SK-N-SH treated with all-trans-retinoic acid at 6 μM for 48 hours (cell line): ENCODE results near the gene EXOC4.

Source experiments
- ATAC-seq: fragments of 200-7000 bp; cut with Tn5 transposase; 3 replicates; pipeline ENCODE4 v1.9.1; 2020; ENCODE audit warnings: mild to moderate bottlenecking, moderate library complexity
- ARNTL ChIP-seq: fragments of 450-650 bp; formaldehyde crosslinking; IDR thresholded peaks from 2 replicates; pipeline ENCODE4 v1.5.0; 2020; ENCODE audit warnings: low read depth, mild to moderate bottlenecking, moderate library complexity, borderline replicate concordance
- BACH2 ChIP-seq: fragments of 250-450 bp; sonication (Bioruptor Pico); IDR thresholded peaks from 2 replicates; pipeline ENCODE4 v1.9.0; 2021; ENCODE audit warnings: mild to moderate bottlenecking, borderline replicate concordance
- CREB5 ChIP-seq: fragments of 250-450 bp; sonication (Bioruptor Pico); IDR thresholded peaks from 2 replicates; pipeline ENCODE4 v1.5.1; 2020; ENCODE audit warnings: low read depth, mild to moderate bottlenecking, moderate library complexity
- CSDC2 ChIP-seq: fragments of 250-450 bp; sonication (Bioruptor Pico); IDR thresholded peaks from 2 replicates; pipeline ENCODE4 v1.5.0; 2020; ENCODE audit warnings: mild to moderate bottlenecking, moderate library complexity
- CSRNP3 ChIP-seq: fragments of 250-450 bp; sonication (Bioruptor Pico); IDR thresholded peaks from 2 replicates; pipeline ENCODE4 v1.5.1; 2021; ENCODE audit warnings: mild to moderate bottlenecking, moderate library complexity
- GLIS3 ChIP-seq: fragments of 250-450 bp; sonication (Bioruptor Pico); IDR thresholded peaks from 2 replicates; pipeline ENCODE4 v1.5.0; 2020; ENCODE audit warnings: mild to moderate bottlenecking, moderate library complexity
- ISL1 ChIP-seq: fragments of 250-450 bp; sonication (Bioruptor Pico); IDR thresholded peaks from 2 replicates; pipeline ENCODE4 v2.1.2; 2022; ENCODE audit warnings: mild to moderate bottlenecking, moderate library complexity
- OSR1 ChIP-seq: fragments of 250-450 bp; sonication (Bioruptor Pico); IDR thresholded peaks from 2 replicates; pipeline ENCODE4 v1.8.0; 2022; ENCODE audit warnings: moderate library complexity, mild to moderate bottlenecking, inconsistent platforms
- PATZ1 ChIP-seq: fragments of 250-450 bp; sonication (Bioruptor Pico); IDR thresholded peaks from 2 replicates; pipeline ENCODE4 v1.8.0; 2020; ENCODE audit warnings: mild to moderate bottlenecking, moderate library complexity, borderline replicate concordance
- PPARA ChIP-seq: fragments of 250-450 bp; sonication (Bioruptor Pico); IDR thresholded peaks from 2 replicates; pipeline ENCODE4 v1.5.0; 2020; ENCODE audit warnings: mild to moderate bottlenecking, borderline replicate concordance
- RARB ChIP-seq: fragments of 250-450 bp; sonication (Bioruptor Pico); IDR thresholded peaks from 2 replicates; pipeline ENCODE4 v1.8.0; 2021; ENCODE audit warnings: mild to moderate bottlenecking, moderate library complexity
- SNAI2 ChIP-seq: fragments of 250-450 bp; sonication (Bioruptor Pico); IDR thresholded peaks from 2 replicates; pipeline ENCODE4 v1.5.0; 2020; ENCODE audit warnings: mild to moderate bottlenecking, moderate library complexity
- TCF4 ChIP-seq: fragments of 250-450 bp; sonication (Bioruptor Pico); IDR thresholded peaks from 2 replicates; pipeline ENCODE4 v1.8.0; 2021; ENCODE audit warnings: mild to moderate bottlenecking, moderate library complexity, borderline replicate concordance
- TOX ChIP-seq: fragments of 250-450 bp; sonication (Bioruptor Pico); IDR thresholded peaks from 2 replicates; pipeline ENCODE4 v1.8.0; 2021; ENCODE audit warnings: mild to moderate bottlenecking, moderate library complexity, borderline replicate concordance
- ZC3H10 ChIP-seq: fragments of 250-450 bp; sonication (Bioruptor Pico); IDR thresholded peaks from 2 replicates; pipeline ENCODE4 v1.5.1; 2021; ENCODE audit warnings: mild to moderate bottlenecking, moderate library complexity
- ZFP3 ChIP-seq: fragments of 250-450 bp; sonication (Bioruptor Pico); IDR thresholded peaks from 2 replicates; pipeline ENCODE4 v1.5.0; 2020; ENCODE audit warnings: mild to moderate bottlenecking, moderate library complexity
- ZFP30 ChIP-seq: fragments of 450-650 bp; formaldehyde crosslinking; IDR thresholded peaks from 2 replicates; pipeline ENCODE4 v1.5.0; 2022; ENCODE audit warnings: mild to moderate bottlenecking, moderate library complexity
- ZNF565 ChIP-seq: fragments of 450-650 bp; formaldehyde crosslinking; conservative IDR thresholded peaks from 2 replicates; pipeline ENCODE4 v1.5.0; 2020; ENCODE audit warnings: low read depth, mild to moderate bottlenecking, moderate library complexity
- ZNF70 ChIP-seq: fragments of 450-650 bp; formaldehyde crosslinking; IDR thresholded peaks from 2 replicates; pipeline ENCODE4 v1.5.0; 2020; ENCODE audit warnings: mild to moderate bottlenecking, moderate library complexity
- ZNF8 ChIP-seq: fragments of 450-650 bp; formaldehyde crosslinking; IDR thresholded peaks from 2 replicates; pipeline ENCODE4 v1.5.0; 2020; ENCODE audit warnings: mild to moderate bottlenecking, moderate library complexity
- TF ChIP-seq, protein P1 (sequence below): fragments of 250-450 bp; sonication (Bioruptor Pico); IDR thresholded peaks from 2 replicates; pipeline ENCODE4 v1.8.0; 2021; ENCODE audit warnings: low read depth, mild to moderate bottlenecking, moderate library complexity, borderline replicate concordance

EXOC4 gene

DNA sequence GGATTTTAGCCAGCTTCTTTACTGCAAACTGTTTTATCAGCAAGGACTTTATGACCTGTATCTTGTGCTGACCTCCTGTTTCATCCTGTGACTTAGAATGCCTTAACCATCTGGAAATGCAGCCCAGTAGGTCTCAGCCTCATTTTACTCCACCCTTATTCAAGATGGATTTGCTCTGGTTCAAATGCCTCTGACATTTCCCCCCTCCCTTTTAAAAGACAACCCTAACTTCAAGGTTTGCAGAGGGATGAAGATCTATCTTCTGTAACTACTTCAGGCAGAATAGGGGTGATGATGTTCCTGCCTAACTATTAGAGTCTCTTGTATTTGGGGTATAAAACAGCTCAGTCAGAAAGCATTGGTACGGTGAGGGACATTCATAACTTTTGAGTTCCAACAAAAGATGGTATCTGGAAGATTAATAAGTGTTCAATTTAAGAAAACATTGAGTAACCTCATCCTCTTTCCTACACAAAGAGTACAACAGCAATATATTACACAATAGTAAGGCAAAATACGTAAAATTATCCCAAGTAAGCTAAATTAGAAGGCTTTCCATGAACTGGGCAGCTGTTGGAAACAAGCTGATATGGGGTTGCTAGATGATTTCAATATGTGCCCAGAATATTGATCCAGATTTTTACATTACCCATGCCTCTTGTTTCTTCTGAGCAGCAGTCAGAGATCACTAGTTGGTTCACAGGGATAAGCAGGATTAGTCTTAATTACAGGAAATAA, 834.3 kb downstream of the EXOC4 start:
- ATAC-seq: no peak
- TF ChIP-seq ZNF70 (no peak), RARB (CRISPR knock-in tag) (no peak), ARNTL (CRISPR knock-in tag) (no peak), ZC3H10 (CRISPR knock-in tag) (no peak), CREB5 (CRISPR knock-in tag) (no peak)

DNA sequence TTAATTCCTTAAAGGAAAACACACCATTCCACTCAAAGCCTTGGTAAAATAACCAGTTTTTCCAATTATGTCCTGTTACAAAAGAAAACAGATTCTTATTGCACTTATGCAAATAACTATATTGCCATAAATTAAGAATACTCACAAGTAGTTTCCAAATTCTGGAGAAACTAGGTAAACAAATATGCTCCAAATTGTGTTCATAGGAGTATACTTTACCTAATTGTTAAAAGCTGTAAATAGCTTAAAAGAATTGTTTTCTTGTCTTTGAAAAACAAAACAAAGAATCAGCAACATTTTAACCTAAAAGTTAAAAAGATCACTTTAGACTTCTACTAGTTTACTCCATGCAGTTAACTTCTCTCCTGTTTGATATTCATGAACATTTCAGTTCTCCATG, 835.3 kb downstream of the EXOC4 start:
- no peak for ATAC-seq
- no peak for TF ChIP-seq ZC3H10 (CRISPR knock-in tag)
- TF ChIP-seq ZNF70: no peak
- TF ChIP-seq TCF4: no peak
- TF ChIP-seq OSR1 (CRISPR knock-in tag): no peak
- no peak for TF ChIP-seq TOX (CRISPR knock-in tag)
- no peak for TF ChIP-seq GLIS3 (CRISPR knock-in tag)
- TF ChIP-seq, protein P1, sequence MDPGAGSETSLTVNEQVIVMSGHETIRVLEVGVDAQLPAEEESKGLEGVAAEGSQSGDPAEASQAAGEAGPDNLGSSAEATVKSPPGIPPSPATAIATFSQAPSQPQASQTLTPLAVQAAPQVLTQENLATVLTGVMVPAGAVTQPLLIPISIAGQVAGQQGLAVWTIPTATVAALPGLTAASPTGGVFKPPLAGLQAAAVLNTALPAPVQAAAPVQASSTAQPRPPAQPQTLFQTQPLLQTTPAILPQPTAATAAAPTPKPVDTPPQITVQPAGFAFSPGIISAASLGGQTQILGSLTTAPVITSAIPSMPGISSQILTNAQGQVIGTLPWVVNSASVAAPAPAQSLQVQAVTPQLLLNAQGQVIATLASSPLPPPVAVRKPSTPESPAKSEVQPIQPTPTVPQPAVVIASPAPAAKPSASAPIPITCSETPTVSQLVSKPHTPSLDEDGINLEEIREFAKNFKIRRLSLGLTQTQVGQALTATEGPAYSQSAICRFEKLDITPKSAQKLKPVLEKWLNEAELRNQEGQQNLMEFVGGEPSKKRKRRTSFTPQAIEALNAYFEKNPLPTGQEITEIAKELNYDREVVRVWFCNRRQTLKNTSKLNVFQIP (CRISPR knock-in tag): no peak
- no peak for TF ChIP-seq ZFP30 (CRISPR knock-in tag)

DNA sequence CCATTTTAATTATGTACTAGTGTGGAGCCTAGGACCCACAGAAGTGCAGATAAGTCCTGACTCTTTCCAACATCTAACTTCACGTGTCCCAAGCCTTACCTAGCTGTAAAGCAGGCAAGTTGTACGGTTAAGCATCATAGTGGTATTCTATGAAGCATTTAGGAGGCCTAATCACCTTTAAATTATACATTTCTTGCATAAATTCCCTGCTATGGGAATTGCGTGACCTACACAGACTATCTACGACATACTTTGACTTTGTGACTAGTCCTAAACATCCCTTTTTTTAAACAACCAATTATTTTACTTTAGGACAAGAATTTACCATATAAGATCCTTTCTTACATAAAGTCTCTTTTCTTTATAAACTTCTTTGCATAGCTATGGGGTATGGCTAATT, 836.6 kb downstream of the EXOC4 start:
- TF ChIP-seq ZFP3 (CRISPR knock-in tag): no peak
- no peak for TF ChIP-seq PPARA (CRISPR knock-in tag)
- TF ChIP-seq ZNF8 (CRISPR knock-in tag): no peak
- no peak for TF ChIP-seq PATZ1 (CRISPR knock-in tag)
- no peak for TF ChIP-seq ZC3H10 (CRISPR knock-in tag)
- TF ChIP-seq ZNF565: no peak
- no peak for TF ChIP-seq CSRNP3 (CRISPR knock-in tag)
- TF ChIP-seq, all 23 proteins: peak for 0
- ATAC-seq: no peak

DNA sequence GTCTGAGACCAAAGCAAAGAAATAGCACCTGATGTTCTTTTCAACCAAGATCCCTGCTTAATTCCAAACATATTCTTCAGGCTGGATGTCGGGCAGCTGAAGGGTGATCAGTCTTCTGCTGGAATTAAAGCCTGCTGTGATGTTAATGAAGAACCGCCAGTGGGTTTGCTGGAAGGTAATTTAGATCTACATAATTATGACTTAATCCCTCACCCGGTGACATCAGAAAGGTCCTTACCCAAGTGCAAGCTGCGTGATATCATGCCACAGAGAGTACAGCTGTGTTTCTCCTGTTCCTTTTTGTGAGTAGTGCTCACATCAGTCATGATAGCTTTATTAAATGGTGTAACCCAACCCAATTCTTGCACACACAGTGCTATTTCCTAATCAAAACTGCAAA, 845.2 kb downstream of the EXOC4 start:
- no peak for ATAC-seq
- TF ChIP-seq GLIS3 (CRISPR knock-in tag) (no peak), PATZ1 (CRISPR knock-in tag) (no peak), SNAI2 (CRISPR knock-in tag) (no peak), CREB5 (CRISPR knock-in tag) (no peak), CSDC2 (no peak), ISL1 (CRISPR knock-in tag) (no peak), BACH2 (CRISPR knock-in tag) (no peak), ZNF565 (no peak)
- TF ChIP-seq, protein P1 (CRISPR knock-in tag): no peak
- TF ChIP-seq, all 23 proteins: peak for 0
